GM12874 (cell line): ENCODE data around the gene KCNA2.

Experiments used
- TF ChIP-seq, protein P1 (sequence below): IDR thresholded peaks from 2 replicates; pipeline ENCODE4 v1.5.1; 2011; ENCODE audit warnings: low read depth, mild to moderate bottlenecking, control low read depth, low read length, moderate library complexity; ENCODE audit not compliant: insufficient read depth

Gene KCNA2

GRCh38 chr1:110566836-110567235, 39.3 kb downstream of the KCNA2 start:
- TF ChIP-seq, protein P1, sequence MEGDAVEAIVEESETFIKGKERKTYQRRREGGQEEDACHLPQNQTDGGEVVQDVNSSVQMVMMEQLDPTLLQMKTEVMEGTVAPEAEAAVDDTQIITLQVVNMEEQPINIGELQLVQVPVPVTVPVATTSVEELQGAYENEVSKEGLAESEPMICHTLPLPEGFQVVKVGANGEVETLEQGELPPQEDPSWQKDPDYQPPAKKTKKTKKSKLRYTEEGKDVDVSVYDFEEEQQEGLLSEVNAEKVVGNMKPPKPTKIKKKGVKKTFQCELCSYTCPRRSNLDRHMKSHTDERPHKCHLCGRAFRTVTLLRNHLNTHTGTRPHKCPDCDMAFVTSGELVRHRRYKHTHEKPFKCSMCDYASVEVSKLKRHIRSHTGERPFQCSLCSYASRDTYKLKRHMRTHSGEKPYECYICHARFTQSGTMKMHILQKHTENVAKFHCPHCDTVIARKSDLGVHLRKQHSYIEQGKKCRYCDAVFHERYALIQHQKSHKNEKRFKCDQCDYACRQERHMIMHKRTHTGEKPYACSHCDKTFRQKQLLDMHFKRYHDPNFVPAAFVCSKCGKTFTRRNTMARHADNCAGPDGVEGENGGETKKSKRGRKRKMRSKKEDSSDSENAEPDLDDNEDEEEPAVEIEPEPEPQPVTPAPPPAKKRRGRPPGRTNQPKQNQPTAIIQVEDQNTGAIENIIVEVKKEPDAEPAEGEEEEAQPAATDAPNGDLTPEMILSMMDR, result no peak

- TF ChIP-seq, protein P1, result no peak
Measured at GRCh38 chr1:110565565-110565964, 40.6 kb downstream of the KCNA2 start.

- TF ChIP-seq, protein P1, result no peak
Measured at GRCh38 chr1:110563089-110563488, 43.1 kb downstream of the KCNA2 start.

- TF ChIP-seq, protein P1, result no peak
Measured at GRCh38 chr1:110561596-110561995, 44.6 kb downstream of the KCNA2 start.

- TF ChIP-seq, protein P1, result no peak
Measured at GRCh38 chr1:110559157-110559556, 47.0 kb downstream of the KCNA2 start.

DNA sequence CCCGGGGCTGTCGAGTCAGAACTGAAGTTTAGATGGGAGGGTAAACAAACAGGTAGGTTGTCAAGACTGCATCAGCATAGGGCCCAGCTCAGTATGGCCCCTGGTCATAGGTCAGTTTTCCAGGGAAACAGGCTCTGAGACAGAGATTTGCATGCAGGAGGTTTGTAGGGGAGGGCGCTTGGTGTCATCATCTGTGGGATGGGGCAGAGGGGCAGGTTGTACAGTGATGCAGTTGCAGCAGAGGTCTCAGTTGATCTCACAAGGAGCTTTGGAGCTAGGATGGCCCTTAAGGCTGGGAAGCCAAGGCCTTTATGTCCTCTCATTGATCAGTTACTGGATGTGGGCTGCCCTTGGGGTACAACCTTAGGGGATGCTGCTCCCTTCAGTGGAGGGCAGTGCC, 48.7 kb downstream of the KCNA2 start:
- TF ChIP-seq, protein P1, result no peak

DNA sequence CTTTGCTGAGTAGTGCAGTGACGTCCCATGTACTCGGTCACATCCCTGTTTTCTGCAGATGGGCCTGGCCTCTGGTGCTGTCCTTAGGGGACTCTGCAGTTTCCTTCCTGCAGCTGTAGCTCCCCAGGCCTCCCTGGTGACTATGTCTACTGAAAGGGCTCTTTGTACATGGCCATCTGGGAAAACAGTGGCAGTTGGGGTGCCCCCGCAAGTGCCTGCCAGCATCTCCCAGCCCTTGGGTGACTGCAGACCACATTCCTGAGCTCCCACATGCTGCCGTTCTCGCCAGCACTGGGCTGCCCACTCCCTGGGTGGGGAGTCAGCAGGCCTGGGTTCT, 49.7 kb downstream of the KCNA2 start:
- TF ChIP-seq, protein P1, result no peak
